Upper lobe of left lung (tissue), 4 donors: ENCODE data around the gene CCND1.

Experiments used
- CTCF ChIP-seq, 6 experiments: fragments of 450-650 bp in 4 of 6; fragments of 200-600 bp in 2 of 6; sonication (generic) in 2 of 6; IDR thresholded peaks; one replicate each; pipeline ENCODE4 v1.5.1; 2016 to 2019; ENCODE audit warnings: antibody characterized with exemption in 6 of 6
- POLR2A ChIP-seq, 4 donors: fragments of 450-650 bp; IDR thresholded peaks; one replicate each; pipeline ENCODE4 v1.5.1; 2016 to 2017; ENCODE audit warnings: antibody characterized with exemption in 4 of 4, mild to moderate bottlenecking in 2 of 4

GRCh38 chr11:69644071-69644961 is 3.4 kb downstream of the CCND1 start:
- TF ChIP-seq CTCF (IDR thresholded peaks at IDR 0.05) (peak in 4 of 6 experiments; percentile 16 to 67 (median 48)), POLR2A (IDR thresholded peaks at IDR 0.05) (peak in 1 of 4 donors; percentile 29)
